Gastroesophageal sphincter (tissue), 3 donors: ENCODE results near the gene PARD3.

Experiments used
- EP300 ChIP-seq: sonication (generic); formaldehyde crosslinking; IDR thresholded peaks from one replicate; pipeline ENCODE4 v1.6.1; 2017; ENCODE audit warnings: antibody characterized with exemption, mild to moderate bottlenecking
- POLR2A ChIP-seq, 2 donors: fragments of 450-650 bp; IDR thresholded peaks; one replicate each; pipeline ENCODE4 v1.6.1; 2017; ENCODE audit warnings: antibody characterized with exemption in 2 of 2, mild to moderate bottlenecking in 2 of 2, moderate library complexity in 1 of 2
- POLR2AphosphoS5 ChIP-seq: sonication (generic); formaldehyde crosslinking; IDR thresholded peaks from one replicate; pipeline ENCODE4 v1.6.1; 2017; ENCODE audit warnings: antibody characterized with exemption
- TF ChIP-seq, protein P1 (sequence below), 4 experiments: fragments of 200-600 bp in 2 of 4; fragments of 450-650 bp in 2 of 4; sonication (generic) in 1 of 4; IDR thresholded peaks; one replicate each; pipeline ENCODE4 v1.5.1; 2017 to 2019; ENCODE audit warnings: antibody characterized with exemption in 4 of 4, mild to moderate bottlenecking in 2 of 4, moderate library complexity in 2 of 4

- TF ChIP-seq, protein P1, sequence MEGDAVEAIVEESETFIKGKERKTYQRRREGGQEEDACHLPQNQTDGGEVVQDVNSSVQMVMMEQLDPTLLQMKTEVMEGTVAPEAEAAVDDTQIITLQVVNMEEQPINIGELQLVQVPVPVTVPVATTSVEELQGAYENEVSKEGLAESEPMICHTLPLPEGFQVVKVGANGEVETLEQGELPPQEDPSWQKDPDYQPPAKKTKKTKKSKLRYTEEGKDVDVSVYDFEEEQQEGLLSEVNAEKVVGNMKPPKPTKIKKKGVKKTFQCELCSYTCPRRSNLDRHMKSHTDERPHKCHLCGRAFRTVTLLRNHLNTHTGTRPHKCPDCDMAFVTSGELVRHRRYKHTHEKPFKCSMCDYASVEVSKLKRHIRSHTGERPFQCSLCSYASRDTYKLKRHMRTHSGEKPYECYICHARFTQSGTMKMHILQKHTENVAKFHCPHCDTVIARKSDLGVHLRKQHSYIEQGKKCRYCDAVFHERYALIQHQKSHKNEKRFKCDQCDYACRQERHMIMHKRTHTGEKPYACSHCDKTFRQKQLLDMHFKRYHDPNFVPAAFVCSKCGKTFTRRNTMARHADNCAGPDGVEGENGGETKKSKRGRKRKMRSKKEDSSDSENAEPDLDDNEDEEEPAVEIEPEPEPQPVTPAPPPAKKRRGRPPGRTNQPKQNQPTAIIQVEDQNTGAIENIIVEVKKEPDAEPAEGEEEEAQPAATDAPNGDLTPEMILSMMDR (IDR thresholded peaks at IDR 0.05) = no peak
- TF ChIP-seq POLR2A (IDR thresholded peaks at IDR 0.05) = no peak
- no peak for TF ChIP-seq EP300
- TF ChIP-seq POLR2AphosphoS5 = no peak
These were observed 425.3 kb downstream of the PARD3 start for GRCh38 chr10:34389801-34390200.
